Gastrocnemius medialis (tissue), 4 donors: ENCODE data around the gene PAX2.

Experiments used
- CTCF ChIP-seq, 5 experiments: fragments of 450-650 bp in 3 of 5; fragments of 200-600 bp in 2 of 5; sonication (generic) in 2 of 5; IDR thresholded peaks in 4 of 5; conservative IDR thresholded peaks in 1 of 5; 1 replicate in 4 of 5; 2 replicates in 1 of 5; pipeline ENCODE4 v1.5.1; 2016 to 2019; ENCODE audit warnings: antibody characterized with exemption in 5 of 5, mild to moderate bottlenecking in 3 of 5, moderate library complexity in 3 of 5
- POLR2A ChIP-seq, 2 donors: fragments of 450-650 bp; IDR thresholded peaks; one replicate each; pipeline ENCODE4 v1.6.1; 2017; ENCODE audit warnings: antibody characterized with exemption in 2 of 2, mild to moderate bottlenecking in 2 of 2, moderate library complexity in 2 of 2

- TF ChIP-seq CTCF (IDR thresholded peaks at IDR 0.05 in 4 of 5, conservative IDR thresholded peaks at IDR 0.05 in 1 of 5) (no peak), POLR2A (IDR thresholded peaks at IDR 0.05) (no peak)
Measured at GRCh38 chr10:100748231-100749058, 3.1 kb downstream of the PAX2 start.
